GM12873 (cell line): ENCODE data around the gene NF1.

Experiments used
- CTCF ChIP-seq: IDR thresholded peaks from 2 replicates; pipeline ENCODE4 v1.5.1; 2012; ENCODE audit warnings: low read depth, mild to moderate bottlenecking, moderate library complexity, low read length, control low read depth; ENCODE audit not compliant: insufficient read depth; ENCODE audit errors: missing control alignments

The NF1 gene

DNA sequence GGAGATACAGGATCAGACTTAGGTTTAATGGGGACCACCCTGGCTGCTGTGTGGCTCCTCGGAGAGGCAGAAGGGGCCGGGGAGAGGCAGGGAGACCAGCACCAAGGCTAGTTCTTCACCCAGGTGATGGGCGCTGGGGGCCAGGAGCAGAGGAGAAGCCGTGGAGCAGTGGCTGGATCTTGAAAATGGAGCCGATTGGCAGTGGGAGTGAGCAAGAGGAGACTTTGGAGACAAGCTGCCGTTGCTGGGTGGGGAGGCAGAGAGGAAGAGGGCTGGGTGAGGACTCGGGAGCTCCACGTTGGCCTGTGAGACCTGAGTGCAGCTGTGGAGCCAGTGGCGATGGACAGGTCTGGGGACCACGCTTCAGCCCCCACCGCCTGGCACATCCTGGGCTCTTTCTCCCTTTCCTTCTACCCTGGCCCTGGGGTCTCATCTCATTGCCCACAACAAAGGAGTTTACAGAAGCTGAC, 305.7 kb downstream of the NF1 start:
- TF ChIP-seq CTCF = no peak

- TF ChIP-seq CTCF = no peak
Observed at GRCh38 chr17:31401456-31402254, 306.9 kb downstream of the NF1 start.

DNA sequence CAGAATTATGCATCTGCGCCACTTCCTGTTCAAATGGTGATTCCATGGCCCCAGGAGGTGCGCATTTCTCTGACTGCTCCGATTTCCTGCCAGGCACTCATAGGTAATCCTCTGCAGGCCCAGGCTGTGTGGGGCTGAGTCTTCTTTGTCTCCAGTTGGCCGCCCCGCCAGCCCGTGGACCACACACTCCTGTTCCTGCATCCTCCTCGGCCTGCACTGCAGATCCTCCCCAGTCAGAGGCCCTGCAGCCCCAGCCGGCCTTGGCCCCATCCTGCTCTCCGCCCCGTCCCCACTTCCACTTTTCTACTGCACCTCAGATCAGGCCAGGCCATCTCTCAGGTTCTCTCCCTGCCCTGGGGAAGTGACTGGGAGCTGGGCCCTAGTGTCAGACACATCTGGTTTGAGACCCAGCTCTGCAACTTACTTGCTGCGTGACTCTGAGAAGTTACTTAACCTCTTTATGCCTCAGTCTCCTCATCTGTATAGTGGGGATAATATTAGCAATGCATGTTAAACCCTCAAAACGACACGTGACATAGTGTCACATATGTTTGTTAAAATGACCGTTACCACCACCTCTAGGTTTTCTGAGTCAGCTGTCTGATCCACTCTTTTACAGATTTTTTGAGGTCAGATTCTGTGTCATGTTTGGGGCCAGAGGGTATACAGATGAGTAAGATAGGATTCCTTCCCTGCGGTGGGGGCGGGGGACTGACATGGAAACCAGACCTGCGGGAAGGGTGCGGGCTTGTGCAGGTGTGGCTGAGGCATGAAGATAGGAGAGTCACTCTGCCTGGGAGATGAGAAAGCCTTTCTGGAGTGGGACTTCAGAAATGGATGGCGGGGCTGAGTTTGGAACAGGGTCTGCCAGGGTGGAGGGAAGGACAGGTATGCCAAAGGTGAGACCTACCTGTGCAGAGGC, 309.5 kb downstream of the NF1 start:
- TF ChIP-seq CTCF = no peak

GRCh38 chr17:31405890-31406371, 311.2 kb downstream of the NF1 start:
- no peak for TF ChIP-seq CTCF

- TF ChIP-seq CTCF = no peak
Observed at GRCh38 chr17:31408586-31408985, 313.8 kb downstream of the NF1 start.

- TF ChIP-seq CTCF = no peak
Observed at GRCh38 chr17:31411707-31412285, 317.0 kb downstream of the NF1 start.

DNA sequence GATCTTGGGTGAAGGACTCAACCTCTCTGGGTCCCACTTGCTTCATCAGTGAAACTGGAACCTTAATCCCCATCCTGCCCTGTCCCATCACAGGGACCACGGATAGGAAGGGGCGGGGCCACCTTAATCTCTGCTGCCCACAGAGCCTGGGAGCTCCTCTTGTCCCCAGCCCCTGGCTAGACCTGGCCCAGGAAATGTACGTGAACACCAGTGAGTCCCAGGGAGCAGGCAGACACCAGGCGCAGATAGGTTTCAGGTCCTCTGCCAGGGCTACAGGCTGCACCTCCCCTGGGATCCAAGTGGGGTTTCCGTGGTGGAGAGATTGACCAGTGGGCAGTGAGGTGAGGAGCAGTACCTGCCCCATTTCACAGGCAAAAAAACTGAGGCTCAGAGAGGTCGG, 317.7 kb downstream of the NF1 start:
- no peak for TF ChIP-seq CTCF
